Measurements from ENCODE around the gene PCSK5. TPM values are rescaled to one million over a fixed set of nuclear protein-coding genes. Genes with fewer than 3 reads are reported as not detected.

Gene PCSK5
- total and polyA plus RNA-seq, 8 donors: 0.99 to 10.3 (median 4.4) TPM

- ATAC-seq: peak in 2 of 4 donors; percentile 41 to 44
- Histone ChIP-seq H3K9me3 (no peaks in the 10 kb centered on the region), H3K4me1 (no peaks in the 10 kb centered on the region), H3K36me3 (no peaks in the 10 kb centered on the region), H3K4me3 (no peak overlapping the region), H3K27ac (no peak overlapping the region), H3K27me3 (no peaks in the 10 kb centered on the region)
- 43 to 81% methylated on average over 1 of the region's 1 CpG for WGBS, 2 donors
- no peak for TF ChIP-seq CTCF (IDR thresholded peaks at IDR 0.05)
- intact Hi-C loops (cut with DNase I): no loop called here
- no peak for DNase-seq
- FAIRE-seq: no peak
Observed at GRCh38 chr9:76136986-76137385, 246.5 kb downstream of the PCSK5 start.

DNA sequence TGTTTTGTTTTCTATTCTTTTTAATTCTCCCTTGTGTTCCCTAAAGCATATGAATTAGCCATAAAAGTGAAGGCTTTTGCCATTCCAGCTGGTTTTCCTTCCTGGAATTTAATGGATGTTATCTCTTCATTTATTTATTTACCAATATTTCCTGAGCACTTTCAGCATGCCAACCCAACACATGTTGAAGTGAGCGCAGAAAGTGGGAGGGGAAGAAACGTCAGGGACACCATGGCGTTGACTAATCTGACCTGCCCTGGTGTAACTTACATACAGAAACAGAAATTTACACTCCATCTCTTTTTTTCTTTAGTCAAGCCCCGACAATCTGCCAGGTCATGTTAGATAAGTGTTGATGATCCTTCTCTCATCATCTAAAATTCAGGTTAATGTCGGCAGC is 247.5 kb downstream of the PCSK5 start:
- ATAC-seq: no peak
- H3K27ac ChIP-seq: no peak overlapping the region
- H3K9me3 ChIP-seq: no peaks in the 10 kb centered on the region
- intact Hi-C loops (cut with DNase I): no loop called here
- 75 to 85% methylated on average over 5 of the region's 5 CpGs for WGBS, 2 donors
- no peaks in the 10 kb centered on the region for H3K36me3 ChIP-seq
- no peaks in the 10 kb centered on the region for H3K4me1 ChIP-seq
- DNase-seq: no peak
- no peak for FAIRE-seq
- no peak for TF ChIP-seq CTCF (IDR thresholded peaks at IDR 0.05)
- H3K27me3 ChIP-seq: no peaks in the 10 kb centered on the region
- H3K4me3 ChIP-seq: no peak overlapping the region

GRCh38 chr9:76138360-76138759 is 247.9 kb downstream of the PCSK5 start:
- no peaks in the 10 kb centered on the region for H3K36me3 ChIP-seq
- ATAC-seq (no peak), DNase-seq (no peak), FAIRE-seq (no peak)
- no peaks in the 10 kb centered on the region for H3K4me1 ChIP-seq
- H3K27ac ChIP-seq: no peak overlapping the region
- WGBS, 2 donors: 84 to 86% methylated on average over 4 of the region's 4 CpGs
- no peaks in the 10 kb centered on the region for H3K9me3 ChIP-seq
- H3K27me3 ChIP-seq: no peaks in the 10 kb centered on the region
- H3K4me3 ChIP-seq: no peak overlapping the region
- intact Hi-C loops (cut with DNase I): no loop called here
- no peak for TF ChIP-seq CTCF (IDR thresholded peaks at IDR 0.05)

GRCh38 chr9:76143834-76144233 is 253.4 kb downstream of the PCSK5 start:
- no peak for DNase-seq
- no peak overlapping the region for H3K4me3 ChIP-seq
- no peak for ATAC-seq
- no peaks in the 10 kb centered on the region for H3K9me3 ChIP-seq
- H3K36me3 ChIP-seq: no peaks in the 10 kb centered on the region
- no peak for FAIRE-seq
- H3K27me3 ChIP-seq: no peaks in the 10 kb centered on the region
- no peak for TF ChIP-seq CTCF (IDR thresholded peaks at IDR 0.05)
- H3K4me1 ChIP-seq: no peaks in the 10 kb centered on the region
- no peak overlapping the region for H3K27ac ChIP-seq
- 85 to 95% methylated on average over 5 of the region's 5 CpGs for WGBS, 2 donors
- intact Hi-C loops (cut with DNase I): no loop called here

DNA sequence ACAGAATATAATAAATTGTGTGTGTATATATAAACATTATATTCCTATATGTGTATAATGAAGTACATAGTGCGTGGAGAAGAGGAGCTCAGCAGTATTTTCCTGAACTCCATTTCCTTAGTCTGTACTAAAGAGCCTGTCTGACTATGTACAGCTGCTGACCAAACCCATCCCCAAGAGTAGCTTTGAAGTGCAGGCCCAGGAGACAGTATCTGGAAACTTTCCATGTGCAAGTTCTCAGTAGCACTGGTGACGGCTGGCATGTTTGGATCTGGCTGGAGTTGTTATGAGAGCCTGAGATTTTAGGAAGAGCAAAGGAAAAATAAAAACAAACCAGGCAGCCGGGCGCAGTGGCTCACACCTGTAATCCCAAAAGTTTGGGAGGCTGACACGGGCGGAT is 259.5 kb downstream of the PCSK5 start:
- DNase-seq: no peak
- Histone ChIP-seq H3K27ac (no peak overlapping the region), H3K27me3 (no peaks in the 10 kb centered on the region), H3K4me1 (no peaks in the 10 kb centered on the region), H3K9me3 (no peaks in the 10 kb centered on the region), H3K4me3 (no peak overlapping the region), H3K36me3 (no peaks in the 10 kb centered on the region)
- intact Hi-C loops (cut with DNase I): no loop called here
- no peak for TF ChIP-seq CTCF (IDR thresholded peaks at IDR 0.05)
- ATAC-seq: no peak
- 80 to 94% methylated on average over 6 of the region's 6 CpGs for WGBS, 2 donors
- no peak for FAIRE-seq

All from pancreas (tissue), 10 donors.